GM19455 (cell line): Measurements from ENCODE around the gene DSCAML1.

Experiments
- ATAC-seq: cut with Tn5 transposase; IDR thresholded peaks from one replicate; pipeline ENCODE4 v1.9.1; 2021; ENCODE audit not compliant: unreplicated experiment

The DSCAML1 gene

DNA sequence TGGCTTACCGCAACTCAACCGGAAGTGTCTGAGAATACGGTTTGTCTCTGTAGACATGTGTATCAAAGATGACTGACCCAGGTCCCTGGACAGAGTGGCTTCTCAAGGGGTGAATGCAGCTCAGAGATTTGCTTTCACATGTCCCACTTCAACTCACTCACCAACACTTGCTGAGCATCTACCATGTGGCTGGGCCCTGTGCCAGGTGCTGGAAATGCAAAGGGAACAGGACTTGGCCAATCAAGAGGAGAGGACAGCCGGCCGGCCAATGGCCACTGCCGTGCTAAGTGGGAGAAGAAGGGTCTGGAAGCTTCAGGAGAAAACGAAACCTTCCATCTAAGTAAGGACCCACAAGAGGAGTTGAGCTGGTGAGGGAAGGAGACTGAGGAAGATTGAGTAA, 318.1 kb downstream of the DSCAML1 start:
- no peak for ATAC-seq

DNA sequence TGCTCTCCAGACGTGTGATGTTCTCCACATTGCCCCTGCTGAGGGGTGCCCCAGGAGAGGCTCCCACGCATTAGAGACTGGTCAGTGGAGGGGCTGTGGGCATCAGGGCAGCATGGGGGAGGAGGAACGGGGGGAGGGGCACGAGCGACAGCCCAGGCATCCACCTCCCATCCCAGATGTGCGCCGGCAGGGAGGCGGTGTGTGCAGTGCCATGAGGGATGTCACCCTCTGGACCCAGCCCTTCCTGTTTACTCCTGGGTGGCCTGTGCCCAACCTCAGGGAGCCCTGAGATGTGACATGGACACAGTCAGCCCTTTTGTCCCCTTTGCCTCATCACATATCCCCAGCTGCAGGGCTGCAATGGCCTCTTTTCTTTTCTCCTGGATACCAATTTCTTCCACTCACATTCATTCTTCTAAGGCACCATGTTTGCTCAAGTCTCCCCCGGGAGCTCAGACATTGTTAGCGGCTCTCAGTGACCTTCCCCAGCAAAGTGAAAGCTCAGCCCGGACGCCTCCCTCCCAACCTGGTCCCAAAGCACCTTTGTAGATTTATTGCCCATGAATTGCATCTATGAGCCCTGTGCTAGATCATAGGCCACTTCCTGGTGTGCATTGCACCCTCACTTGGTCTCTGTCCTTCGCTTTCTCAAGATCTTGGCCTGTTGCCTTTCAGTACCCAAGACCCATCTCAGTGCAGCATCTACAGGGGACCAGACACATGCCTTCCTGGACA, 318.7 kb downstream of the DSCAML1 start:
- ATAC-seq, result no peak

GRCh38 chr11:117477721-117478120, 319.3 kb downstream of the DSCAML1 start:
- ATAC-seq, result no peak

DNA sequence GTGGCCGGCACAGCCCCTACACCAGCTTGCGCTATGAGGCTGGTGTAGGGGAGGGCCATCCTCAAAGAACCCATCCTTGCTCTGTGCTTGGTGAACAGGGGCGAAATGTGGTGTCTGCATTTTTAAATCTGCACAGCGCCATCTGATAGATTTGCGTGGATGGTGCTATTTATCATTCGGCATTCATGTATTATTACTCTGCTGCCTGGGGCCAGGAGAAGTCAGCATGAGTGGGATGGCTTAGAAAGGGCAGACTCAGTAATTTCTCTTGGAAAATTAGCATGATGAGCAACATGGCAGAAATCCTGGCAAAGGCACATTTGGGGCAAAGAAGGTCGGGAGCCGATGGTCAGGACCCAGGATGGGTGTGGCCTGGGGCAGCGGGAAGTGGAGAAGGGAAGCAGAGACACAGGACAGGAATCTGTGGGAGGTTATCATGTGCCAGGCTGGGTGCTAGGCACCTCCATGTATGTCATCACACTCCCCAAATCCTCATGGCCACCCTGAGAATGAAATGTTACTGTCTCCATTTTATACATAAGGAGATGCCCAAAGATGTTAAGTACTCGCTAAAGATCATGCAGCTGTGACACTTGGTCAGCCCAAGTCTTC, 320.4 kb downstream of the DSCAML1 start:
- ATAC-seq, result no peak

GRCh38 chr11:117475716-117476530, 321.1 kb downstream of the DSCAML1 start:
- no peak for ATAC-seq

- ATAC-seq, result no peak
These were observed 323.4 kb downstream of the DSCAML1 start for GRCh38 chr11:117473481-117474091.

- ATAC-seq, result no peak
These were observed 325.2 kb downstream of the DSCAML1 start for GRCh38 chr11:117471776-117472175.

DNA sequence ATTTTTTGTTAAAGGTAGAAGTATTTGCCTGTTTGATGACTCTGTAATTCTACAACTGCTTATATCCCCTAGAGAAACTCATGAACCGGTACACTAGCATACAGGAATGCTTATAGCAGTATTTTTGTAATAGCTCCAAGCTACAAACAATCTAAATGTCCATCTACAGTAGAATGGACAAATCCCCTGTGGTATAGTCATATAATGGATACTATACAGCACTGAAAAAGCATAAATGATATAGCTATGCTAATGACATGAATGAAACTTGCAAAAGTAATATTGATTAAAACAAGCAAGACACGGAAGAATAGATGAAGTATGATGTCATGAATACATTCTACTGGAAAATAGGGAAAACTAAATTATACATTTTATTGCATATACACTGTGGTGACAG, 326.4 kb downstream of the DSCAML1 start:
- ATAC-seq, result no peak

DNA sequence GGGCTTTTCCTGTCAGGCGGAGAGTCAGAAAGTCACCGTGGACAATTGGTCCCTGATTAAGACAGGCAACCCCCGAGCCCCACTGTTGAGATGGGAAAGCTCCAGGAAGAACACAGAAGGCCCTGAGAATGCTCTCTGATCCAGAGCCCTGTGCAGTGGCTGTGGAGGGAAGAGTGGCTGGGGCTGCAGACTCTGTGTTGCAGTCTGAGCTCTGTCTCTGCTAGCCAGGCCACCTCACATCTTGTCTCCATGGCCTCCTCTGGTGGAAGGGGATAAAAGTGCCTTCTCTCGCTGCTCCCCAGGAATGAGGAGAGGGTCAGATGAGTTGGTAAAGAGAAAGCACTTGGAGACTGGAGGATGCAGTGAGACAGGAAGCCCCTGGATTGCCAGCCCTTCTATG, 328.1 kb downstream of the DSCAML1 start:
- no peak for ATAC-seq

DNA sequence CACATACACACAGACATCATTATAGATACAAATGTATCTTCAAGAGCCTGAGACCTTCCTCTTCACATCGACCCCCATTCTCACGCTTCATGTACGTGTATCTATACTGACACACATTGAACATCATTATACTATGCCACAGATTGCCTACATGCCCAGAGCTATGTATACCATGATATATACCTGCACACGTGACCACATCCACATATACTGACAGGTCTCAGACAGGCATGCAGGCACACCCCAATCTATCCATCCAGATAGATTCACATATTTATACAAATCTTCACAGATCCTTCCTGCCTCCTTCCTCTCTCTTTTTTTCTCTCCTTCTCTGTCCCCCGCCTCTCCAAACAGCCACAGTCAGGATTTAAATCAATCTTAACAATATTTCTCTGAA, 329.2 kb downstream of the DSCAML1 start:
- ATAC-seq, result no peak

DNA sequence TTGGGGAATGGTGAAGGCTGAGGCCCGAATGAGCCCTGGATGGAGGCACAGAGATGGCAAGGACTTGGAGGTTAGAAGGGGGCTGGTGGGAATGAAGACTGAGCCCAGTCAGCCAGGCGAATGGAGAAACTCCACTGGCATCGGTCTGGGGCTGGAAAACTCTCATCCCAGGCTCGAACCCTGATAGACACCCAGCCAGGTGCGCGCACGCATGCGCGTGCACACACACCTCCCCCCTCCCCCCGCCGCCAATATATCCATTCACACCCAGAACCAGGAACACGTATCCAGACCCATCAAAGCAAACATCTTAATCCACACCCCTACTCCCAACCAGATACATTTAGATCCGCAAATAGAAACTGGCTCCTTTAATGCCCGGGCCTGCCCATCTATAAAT, 330.1 kb downstream of the DSCAML1 start:
- ATAC-seq, result no peak

DNA sequence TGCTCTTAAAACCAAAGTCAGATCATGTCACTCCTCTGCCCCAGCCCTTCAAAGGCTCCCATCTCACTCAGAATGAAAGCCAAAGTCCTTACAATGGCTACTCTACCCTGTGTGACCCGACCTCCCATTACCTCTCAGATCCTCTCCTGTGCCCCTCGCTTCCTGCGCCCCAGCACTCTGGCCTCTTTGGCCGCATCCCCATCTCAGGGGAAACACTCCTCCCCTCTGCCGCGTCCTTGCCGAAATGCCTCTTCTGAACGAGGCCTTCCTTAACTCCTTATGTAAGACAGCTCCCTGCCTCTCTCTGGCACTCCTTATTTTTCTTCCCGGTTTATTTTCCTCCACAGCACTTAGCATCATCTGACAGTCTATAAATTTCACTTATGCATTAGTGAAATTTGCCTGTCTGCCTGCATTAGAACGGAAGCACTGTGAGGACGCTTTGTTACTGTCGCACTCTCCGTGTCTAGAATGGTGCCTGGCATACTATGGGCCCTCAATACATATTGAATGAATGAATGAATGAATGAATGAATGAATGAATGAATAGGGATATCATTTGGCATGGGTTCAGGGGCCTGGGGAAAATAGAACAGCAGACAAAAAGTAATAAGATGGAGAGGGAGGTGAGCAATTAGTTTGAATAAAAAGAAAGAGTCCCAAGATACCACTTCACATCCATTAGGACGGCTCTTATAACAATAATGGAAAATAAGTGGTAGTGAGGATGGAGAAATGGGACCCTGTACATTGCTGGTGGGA, 331.6 kb downstream of the DSCAML1 start:
- ATAC-seq, result no peak

DNA sequence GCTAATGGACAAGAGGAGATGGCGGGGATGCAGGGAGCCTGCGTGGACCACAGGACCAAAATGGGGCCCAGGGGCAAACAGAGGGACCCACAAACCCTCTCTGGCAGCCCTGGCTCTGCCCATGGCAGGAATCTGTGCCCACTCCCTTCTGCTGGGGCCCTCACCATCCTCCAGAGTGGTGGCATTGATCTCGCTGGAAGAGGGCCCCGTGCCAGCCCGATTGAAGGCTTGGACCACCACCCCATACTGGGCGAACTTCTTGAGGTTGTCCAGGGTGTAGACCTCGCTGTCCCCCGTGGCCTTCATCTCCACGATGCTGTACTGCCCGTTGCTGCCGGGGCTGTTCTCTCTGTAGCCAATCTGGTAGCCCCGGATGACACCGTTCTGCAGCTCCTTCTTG, 332.2 kb downstream of the DSCAML1 start:
- no peak for ATAC-seq

DNA sequence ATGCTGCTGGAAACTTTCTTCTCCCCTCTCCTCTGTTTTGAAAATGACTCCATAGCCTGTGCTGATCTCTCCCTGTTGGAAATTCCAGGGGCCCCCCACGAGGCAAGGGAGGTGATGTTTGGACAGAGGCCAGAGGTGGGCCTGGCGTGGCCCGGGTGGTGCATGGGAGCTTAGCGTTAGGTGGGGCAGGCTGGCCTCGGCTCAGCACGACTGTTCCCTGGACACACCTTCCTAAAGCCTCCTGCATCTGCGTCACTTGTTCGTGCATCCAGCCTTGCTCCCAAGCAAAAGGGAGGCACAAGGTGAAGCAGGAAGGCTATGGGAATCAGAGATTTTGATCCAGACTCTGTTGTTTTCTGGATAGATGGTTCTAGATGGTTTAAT, 334.2 kb downstream of the DSCAML1 start:
- no peak for ATAC-seq

GRCh38 chr11:117462183-117462863, 334.7 kb downstream of the DSCAML1 start:
- no peak for ATAC-seq

DNA sequence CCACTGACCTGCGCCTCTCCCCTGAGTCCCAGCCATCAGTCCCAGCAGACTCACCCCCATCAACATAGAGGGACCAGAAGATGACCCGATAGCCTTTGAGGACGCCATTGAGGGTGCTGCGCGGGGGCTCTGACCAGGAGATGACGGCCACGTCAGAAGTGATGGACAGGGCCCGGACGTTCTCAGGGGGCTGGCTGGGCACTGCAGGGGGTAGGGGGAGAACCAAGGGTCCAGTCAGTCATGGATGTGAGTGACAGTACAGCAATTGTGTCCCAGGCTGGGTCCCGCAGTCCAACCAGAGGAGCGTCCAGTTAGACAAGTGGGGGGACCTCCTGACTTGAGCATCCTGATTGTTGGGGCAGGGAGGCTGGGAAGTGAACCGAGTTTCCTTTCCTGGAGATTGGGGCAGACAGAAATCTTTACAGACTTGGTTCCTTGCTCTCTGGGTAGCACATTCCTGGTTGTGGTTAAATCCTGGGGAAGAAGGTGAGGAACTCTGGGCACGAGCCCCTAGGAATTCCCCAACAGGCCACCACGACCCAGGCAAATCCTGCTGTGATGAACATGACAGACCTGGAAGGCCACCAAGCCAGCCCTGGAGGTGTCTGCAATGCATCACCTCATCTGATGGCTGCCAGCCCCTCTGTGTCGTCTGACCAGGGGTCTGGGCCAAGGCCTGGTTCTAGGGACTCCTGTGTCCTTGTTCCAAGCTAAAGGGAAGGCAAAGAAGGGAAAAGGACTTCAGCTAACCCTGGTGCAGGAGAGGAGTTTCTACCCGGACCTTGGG, 335.4 kb downstream of the DSCAML1 start:
- no peak for ATAC-seq

- ATAC-seq, result no peak
These were observed 337.1 kb downstream of the DSCAML1 start for GRCh38 chr11:117459979-117460300.

- no peak for ATAC-seq
These were observed 337.7 kb downstream of the DSCAML1 start for GRCh38 chr11:117459123-117459978.
